Panc1 (cell line): ENCODE measurements around the gene NDUFAF2. TPM values are rescaled to one million over a fixed set of nuclear protein-coding genes. Genes with fewer than 3 reads are reported as not detected.

Experiments used
- ATAC-seq: fragments of 200-7000 bp; cut with Tn5 transposase; 2 replicates; pipeline ENCODE4 v1.9.1; 2020; ENCODE audit warnings: mild to moderate bottlenecking, moderate library complexity
- BruUV-seq: library from RNA; stranded (reverse); fragments of 400-500 nt; replicated peaks from 2 replicates; lab custom pipeline; 2021; lab: Mats Ljungman, UMichigan
- CTCF ChIA-PET: fragments of 300-600 bp; sonication (Branson Sonifier 250); formaldehyde crosslinking; loops from one replicate; lab custom pipeline; 2022; ENCODE audit warnings: antibody characterized with exemption; lab: Charles Lee
- POLR2A ChIA-PET: fragments of 300-600 bp; sonication (Branson Sonifier 250); formaldehyde crosslinking; loops from one replicate; lab custom pipeline; 2022; ENCODE audit warnings: antibody characterized with exemption; lab: Charles Lee
- DNase-seq: peaks from one replicate; pipeline ENCODE4 v3.0.0-alpha.2; 2010; ENCODE audit warnings: low read depth, low spot score
- H3K27ac ChIP-seq: 2 replicates; pipeline ENCODE4 v1.5.1; 2011; ENCODE audit warnings: mild to moderate bottlenecking, low read length, inconsistent platforms
- H3K27me3 ChIP-seq: fragments of 200-500 bp; sonication (Bioruptor generic); 2 replicates; pipeline ENCODE4 v1.6.0; 2014; ENCODE audit warnings: low read length, inconsistent platforms; ENCODE audit not compliant: control insufficient read depth, insufficient read depth
- H3K36me3 ChIP-seq: fragments of 200-500 bp; sonication (Bioruptor generic); 2 replicates; pipeline ENCODE4 v1.5.1; 2014; ENCODE audit warnings: inconsistent platforms, mild to moderate bottlenecking, low read length, moderate library complexity; ENCODE audit not compliant: control insufficient read depth, insufficient read depth
- H3K4me1 ChIP-seq: 2 replicates; pipeline ENCODE4 v1.5.1; 2011; ENCODE audit warnings: inconsistent platforms, mild to moderate bottlenecking, low read length, moderate library complexity; ENCODE audit not compliant: control insufficient read depth, insufficient read depth
- H3K4me3 ChIP-seq, 2 experiments: 2 replicates each; pipeline ENCODE4 v1.5.1; 2011 to 2012; ENCODE audit warnings: low read depth in 2 of 2, low read length in 2 of 2, mild to moderate bottlenecking in 2 of 2, inconsistent platforms in 1 of 2, moderate library complexity in 1 of 2
- H3K9me3 ChIP-seq: fragments of 200-500 bp; sonication (Bioruptor generic); 2 replicates; pipeline ENCODE4 v1.5.1; 2014; ENCODE audit warnings: low read depth, mild to moderate bottlenecking, inconsistent platforms, low read length, moderate library complexity; ENCODE audit not compliant: control insufficient read depth, insufficient read depth
- CTCF ChIP-seq: fragments of 450-650 bp; IDR thresholded peaks from 2 replicates; pipeline ENCODE4 v1.5.1; 2017; ENCODE audit warnings: mild to moderate bottlenecking
- POLR2AphosphoS5 ChIP-seq: IDR thresholded peaks from 2 replicates; pipeline ENCODE4 v1.6.1; 2012; ENCODE audit warnings: mild to moderate bottlenecking, low read depth, low read length, moderate library complexity
- REST ChIP-seq, 2 experiments: IDR thresholded peaks; 2 replicates each; pipeline ENCODE4 v1.6.1; 2011 to 2012; ENCODE audit warnings: low read depth in 2 of 2, control low read depth in 1 of 2, low read length in 1 of 2, mild to moderate bottlenecking in 1 of 2, moderate library complexity in 1 of 2; ENCODE audit not compliant: insufficient read depth in 1 of 2
- SIN3A ChIP-seq: IDR thresholded peaks from 2 replicates; pipeline ENCODE4 v1.6.1; 2012; ENCODE audit warnings: low read depth, mild to moderate bottlenecking, low read length, moderate library complexity, borderline replicate concordance; ENCODE audit not compliant: insufficient read depth
- TCF7L2 ChIP-seq: IDR thresholded peaks from 2 replicates; pipeline ENCODE4 v1.6.1; 2011; ENCODE audit warnings: mild to moderate bottlenecking, low read depth, low read length, inconsistent platforms
- in situ Hi-C: cut with HindIII; loops from 2 replicates; pipeline ENCODE4 v1.10.0; 2016; ENCODE audit warnings: low sequenced_read_pairs, low pct_unique_long_range_greater_than_20kb
- intact Hi-C: fragments of 100-400 bp; cut with micrococcal nuclease; formaldehyde crosslinking; loops from one replicate; pipeline ENCODE4 v1.10.0; 2022; ENCODE audit not compliant: unreplicated experiment
- total RNA-seq: library from RNA; stranded (reverse); gene quantifications from one replicate; pipeline ENCODE4 v1.2.1, GENCODE V29; 2021; ENCODE audit not compliant: unreplicated experiment

The NDUFAF2 gene
- total RNA-seq, 1 experiment from 2014 or later: 41.6 TPM

- intact Hi-C loops (no loop called here), in situ Hi-C loops (no loop called here)
- Histone ChIP-seq H3K36me3 (no peaks in the 10 kb centered on the region), H3K27me3 (no peaks in the 10 kb centered on the region), H3K27ac (no peak overlapping the region), H3K4me1 (no peaks in the 10 kb centered on the region), H3K4me3 (no peak overlapping the region), H3K9me3 (no peaks in the 10 kb centered on the region)
- ChIA-PET POLR2A (no interaction called here), CTCF (no interaction called here)
- DNase-seq: no peak
- TF ChIP-seq REST (IDR thresholded peaks at IDR 0.05; ENCODE audit: insufficient read depth in 1 of 2, low read depth in 2 of 2, low read length in 1 of 2) (no peak), TCF7L2 (no peak), SIN3A (no peak), POLR2AphosphoS5 (no peak), CTCF (no peak)
- no TSS peak for BruUV-seq
- ATAC-seq: no peak
These were observed 253.6 kb downstream of the NDUFAF2 start for GRCh38 chr5:61198606-61199005.

- ChIA-PET POLR2A (no interaction called here), CTCF (no interaction called here)
- DNase-seq (no peak), ATAC-seq (no peak)
- Histone ChIP-seq H3K9me3 (no peaks in the 10 kb centered on the region), H3K27ac (no peak overlapping the region), H3K4me3 (no peak overlapping the region), H3K27me3 (no peaks in the 10 kb centered on the region), H3K36me3 (no peaks in the 10 kb centered on the region), H3K4me1 (no peaks in the 10 kb centered on the region)
- in situ Hi-C loops: no loop called here
- TF ChIP-seq POLR2AphosphoS5 (no peak), TCF7L2 (no peak), SIN3A (no peak), REST (IDR thresholded peaks at IDR 0.05; ENCODE audit: insufficient read depth in 1 of 2, low read depth in 2 of 2, low read length in 1 of 2) (no peak), CTCF (no peak)
- no TSS peak for BruUV-seq
- intact Hi-C loops: no loop called here
These were observed 255.7 kb downstream of the NDUFAF2 start for GRCh38 chr5:61200582-61201155.
